HG03095 (cell line): ENCODE results near the gene JAK1.

Experiments
- ATAC-seq: cut with Tn5 transposase; IDR thresholded peaks from one replicate; pipeline ENCODE4 v1.9.1; 2021; ENCODE audit warnings: moderate library complexity; ENCODE audit not compliant: unreplicated experiment

JAK1 gene

DNA sequence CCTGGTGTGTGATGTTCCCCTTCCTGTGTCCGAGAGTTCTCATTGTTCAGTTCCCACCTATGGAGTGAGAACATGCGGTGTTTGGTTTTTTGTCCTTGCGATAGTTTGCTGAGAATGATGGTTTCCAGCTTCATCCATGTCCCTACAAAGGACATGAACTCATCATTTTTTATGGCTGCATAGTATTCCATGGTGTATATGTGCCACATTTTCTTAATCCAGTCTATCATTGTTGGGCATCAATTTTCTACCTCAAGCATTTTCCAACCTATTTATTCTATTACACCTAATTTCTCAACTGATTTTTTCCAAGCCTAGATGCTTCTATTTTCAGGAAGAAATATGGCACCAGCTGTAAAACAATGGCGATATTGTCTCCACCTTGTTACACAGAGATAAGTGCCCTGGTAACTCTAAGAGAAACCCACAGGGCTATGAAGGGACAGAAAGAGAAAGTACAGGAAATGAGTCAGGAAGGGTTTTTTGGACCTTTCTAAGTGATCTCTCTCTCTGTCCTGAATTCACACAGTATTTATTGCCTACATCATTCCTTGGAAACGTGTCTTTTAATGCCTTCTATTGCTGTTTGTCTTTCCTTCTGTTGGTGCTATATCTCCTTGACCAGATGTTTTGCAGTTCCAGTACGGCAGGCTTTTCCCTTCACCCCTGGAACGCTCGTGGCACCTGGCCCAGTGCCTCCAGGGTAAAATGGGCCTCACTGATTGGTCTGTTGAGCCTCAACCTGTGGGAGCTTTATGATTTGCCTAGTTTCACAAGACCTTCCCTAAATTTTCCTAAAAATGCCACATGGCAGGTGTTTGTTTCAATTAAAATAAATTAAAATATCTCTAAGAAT, 14.6 kb upstream of the JAK1 start:
- no peak for ATAC-seq

DNA sequence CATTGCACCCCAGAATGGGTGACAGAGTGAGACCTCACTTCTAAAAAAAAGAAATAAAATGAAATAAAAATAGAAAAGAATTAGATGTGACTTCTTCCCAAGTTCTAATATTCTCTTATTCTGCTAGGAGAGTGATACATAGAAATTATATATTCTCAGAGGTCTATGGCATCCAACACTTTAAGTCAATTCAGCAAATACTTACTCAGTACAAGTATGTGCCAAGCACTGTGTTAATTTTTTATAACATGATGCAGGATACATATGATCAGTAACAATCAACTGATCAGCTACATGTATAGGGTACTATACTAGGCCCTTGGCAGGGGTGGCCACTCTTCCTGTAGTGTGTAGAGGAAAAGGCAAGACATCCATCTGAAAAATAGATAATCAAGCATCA, 13.0 kb upstream of the JAK1 start:
- ATAC-seq = no peak

- ATAC-seq = no peak
These were observed 10.0 kb upstream of the JAK1 start for GRCh38 chr1:64976361-64976760.

DNA sequence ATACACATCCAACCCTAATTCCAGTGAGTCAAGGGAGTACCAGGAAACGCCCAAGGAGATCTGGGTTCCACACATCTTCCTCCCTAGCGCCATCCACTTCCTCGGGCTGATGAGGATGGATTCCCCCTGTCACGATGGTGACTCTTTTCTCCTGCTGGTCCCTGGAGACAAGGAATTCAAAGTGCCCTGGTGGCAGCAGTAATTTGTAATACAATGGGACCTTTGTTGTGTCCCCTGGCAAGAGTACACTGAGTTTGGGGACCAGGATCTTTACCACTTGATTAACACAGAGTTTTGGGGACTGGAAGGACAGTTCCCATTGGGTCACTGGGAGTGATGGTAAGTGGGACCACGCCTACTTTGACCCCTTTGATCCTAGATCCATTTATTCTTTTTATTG, 9.4 kb upstream of the JAK1 start:
- ATAC-seq = no peak

DNA sequence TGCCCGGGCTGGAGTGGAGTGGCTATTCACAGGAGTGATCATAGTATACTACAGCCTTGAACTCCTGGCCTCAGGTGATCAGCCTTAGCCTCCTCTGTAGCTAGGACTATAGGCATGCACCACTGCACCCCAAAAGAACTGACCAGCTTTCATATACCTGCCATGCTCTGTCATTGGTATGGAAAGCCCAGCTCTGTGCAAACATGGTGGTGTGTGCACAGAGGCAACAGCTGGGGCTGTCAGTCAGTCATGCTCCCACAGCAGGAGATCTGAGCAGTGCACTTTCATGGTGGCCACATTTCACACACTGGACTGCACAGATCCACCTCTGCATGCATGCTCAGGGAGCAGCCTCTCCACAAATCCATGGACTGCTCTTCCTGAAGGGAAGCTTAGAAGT, 8.8 kb upstream of the JAK1 start:
- ATAC-seq = no peak

GRCh38 chr1:64974288-64974825, 8.0 kb upstream of the JAK1 start:
- no peak for ATAC-seq

GRCh38 chr1:64973061-64973647, 6.8 kb upstream of the JAK1 start:
- ATAC-seq = no peak

- ATAC-seq = no peak
These were observed 3.1 kb upstream of the JAK1 start for GRCh38 chr1:64969305-64970046.

- ATAC-seq = no peak
These were observed 1.0 kb upstream of the JAK1 start for GRCh38 chr1:64967381-64967780.

- peak; percentile 40 for ATAC-seq
These were observed 787 bp downstream of the JAK1 start for GRCh38 chr1:64965366-64966157.

DNA sequence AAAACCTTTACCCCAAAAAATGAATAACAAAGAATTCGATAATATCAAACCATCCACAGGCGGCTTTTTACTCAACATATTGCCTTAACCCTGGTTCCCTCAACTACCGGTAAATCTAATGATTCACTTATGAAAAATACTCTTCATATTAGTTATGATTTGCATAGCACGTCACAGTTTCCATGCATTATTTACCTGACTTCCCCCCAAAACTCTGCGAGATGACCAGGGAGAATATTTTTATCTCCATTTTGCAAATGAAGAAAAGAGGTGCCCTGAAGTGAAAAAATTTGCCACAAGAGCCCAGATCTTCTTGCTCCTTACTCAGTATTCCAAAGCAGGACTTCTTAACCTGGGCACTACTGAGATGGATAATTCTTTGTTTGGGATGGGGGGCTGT, 2.9 kb downstream of the JAK1 start:
- ATAC-seq = no peak

DNA sequence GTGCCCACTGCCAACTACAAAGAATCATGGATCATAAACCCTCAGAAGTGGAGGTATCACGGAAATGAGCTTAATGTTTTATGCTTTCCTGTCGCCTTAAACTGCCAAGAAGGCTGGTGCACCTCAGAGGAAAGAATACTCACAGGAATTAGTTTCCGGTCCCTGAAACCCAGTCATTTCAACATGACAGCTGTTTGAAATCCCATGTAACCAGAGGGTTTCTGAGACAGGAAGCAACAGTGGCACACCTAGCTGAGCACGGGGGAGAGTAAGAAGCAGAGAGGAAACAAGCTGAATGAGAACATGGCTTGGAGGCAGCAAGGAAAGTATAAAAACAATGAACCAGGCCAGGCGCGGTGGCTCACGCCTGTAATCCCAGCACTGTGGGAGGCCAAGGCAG, 3.9 kb downstream of the JAK1 start:
- ATAC-seq = no peak

GRCh38 chr1:64961923-64962322, 4.4 kb downstream of the JAK1 start:
- no peak for ATAC-seq

- ATAC-seq = peak; percentile 42
These were observed 5.6 kb downstream of the JAK1 start for GRCh38 chr1:64960731-64961130.

GRCh38 chr1:64959986-64960385, 6.4 kb downstream of the JAK1 start:
- ATAC-seq = no peak

DNA sequence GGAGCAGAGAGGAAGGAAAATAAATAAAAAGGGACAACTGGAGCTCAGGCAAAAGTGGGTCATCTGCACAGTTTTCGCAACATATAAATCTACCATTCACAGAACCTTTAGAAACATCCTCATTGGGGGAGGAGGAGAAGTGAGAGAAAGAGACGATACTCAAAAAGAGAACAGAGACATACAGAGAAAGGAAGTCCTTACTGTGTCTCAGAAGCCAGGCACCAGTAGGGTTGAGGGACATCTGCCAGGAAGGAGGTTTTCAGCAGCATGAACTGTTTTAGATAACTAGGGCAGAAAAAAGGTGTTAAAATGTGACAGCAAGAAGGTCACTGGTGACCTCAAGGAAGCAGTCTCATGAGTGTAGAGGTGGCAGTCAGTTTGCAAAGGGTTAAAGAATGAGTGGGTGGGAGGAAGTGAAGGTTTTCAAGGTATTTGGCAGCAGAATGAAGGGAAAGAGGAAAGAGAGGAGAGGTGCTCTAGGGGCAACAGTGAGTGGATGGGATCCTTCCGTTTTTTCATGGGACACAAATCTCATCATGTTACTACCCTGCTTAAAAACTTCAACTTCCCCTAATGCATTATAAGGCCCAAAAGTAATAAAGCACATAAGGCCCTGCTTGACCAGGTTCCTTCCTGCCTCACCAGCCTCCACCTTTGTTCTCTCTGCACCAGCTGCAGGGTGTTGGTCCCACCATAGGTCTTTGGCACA, 9.5 kb downstream of the JAK1 start:
- peak; percentile 87 for ATAC-seq

GRCh38 chr1:64956010-64956640, 10.2 kb downstream of the JAK1 start:
- no peak for ATAC-seq

- no peak for ATAC-seq
These were observed 11.0 kb downstream of the JAK1 start for GRCh38 chr1:64955097-64956009.

DNA sequence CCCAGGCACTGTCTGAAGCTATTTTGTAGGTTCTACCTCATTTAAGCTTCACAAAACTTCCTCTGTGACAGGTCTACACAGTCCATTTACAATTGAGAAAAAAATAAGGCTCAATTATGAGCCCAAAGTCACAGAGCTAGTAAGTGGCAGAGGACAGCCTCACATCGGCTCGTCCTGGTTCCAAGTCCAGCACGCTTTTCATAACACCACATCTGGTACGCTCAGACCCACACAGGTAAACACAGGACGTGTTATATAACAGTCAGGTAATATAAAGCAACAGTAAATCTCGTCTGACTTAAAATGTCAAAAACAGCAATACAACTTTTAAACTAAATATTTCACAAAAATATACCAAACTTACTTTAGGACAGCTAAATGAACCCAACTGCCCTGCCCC, 13.1 kb downstream of the JAK1 start:
- ATAC-seq = no peak
